Neural cell (in vitro differentiated cells): ENCODE data around the gene TECPR2.

Experiments
- EZH2 ChIP-seq: fragments of 200-600, 300-800 bp; shearing (Covaris generic), sonication (generic); IDR thresholded peaks from 2 replicates; pipeline ENCODE4 v1.6.1; 2014; ENCODE audit warnings: antibody characterized with exemption, low read length, borderline replicate concordance, mild to moderate bottlenecking; ENCODE audit not compliant: insufficient read depth, poor library complexity, severe bottlenecking
- POLR2AphosphoS5 ChIP-seq: IDR thresholded peaks from 2 replicates; pipeline ENCODE4 v1.6.1; 2012
- RAD21 ChIP-seq: fragments of 450-650 bp; conservative IDR thresholded peaks from 2 replicates; pipeline ENCODE4 v1.6.1; 2014; ENCODE audit warnings: antibody characterized with exemption, mild to moderate bottlenecking, moderate library complexity
- TF ChIP-seq, protein P1 (sequence below): fragments of 450-650 bp; IDR thresholded peaks from 2 replicates; pipeline ENCODE4 v1.5.1; 2014; ENCODE audit warnings: antibody characterized with exemption, mild to moderate bottlenecking, moderate library complexity; ENCODE audit not compliant: poor library complexity, severe bottlenecking

DNA sequence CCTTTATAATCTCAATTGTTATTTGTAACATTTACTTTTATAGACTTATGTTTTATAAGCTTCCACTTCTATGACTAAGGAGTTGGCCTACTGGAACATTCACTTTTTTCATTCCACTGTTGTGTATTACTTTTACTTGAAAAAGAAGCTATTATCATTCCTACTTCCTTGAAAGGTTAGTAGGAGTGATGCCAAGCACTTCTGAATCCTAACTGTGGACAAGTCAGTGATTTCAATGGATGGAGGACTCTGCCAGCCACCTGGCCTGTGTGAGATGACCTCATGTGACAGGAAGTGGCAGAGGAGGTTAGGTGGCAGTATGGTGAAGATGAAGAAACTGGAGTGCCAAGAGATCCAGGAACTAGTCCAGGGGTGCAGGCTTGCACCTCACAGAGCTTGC lies 46.0 kb downstream of the TECPR2 start:
- TF ChIP-seq RAD21: no peak
- no peak for TF ChIP-seq POLR2AphosphoS5
- TF ChIP-seq, protein P1, sequence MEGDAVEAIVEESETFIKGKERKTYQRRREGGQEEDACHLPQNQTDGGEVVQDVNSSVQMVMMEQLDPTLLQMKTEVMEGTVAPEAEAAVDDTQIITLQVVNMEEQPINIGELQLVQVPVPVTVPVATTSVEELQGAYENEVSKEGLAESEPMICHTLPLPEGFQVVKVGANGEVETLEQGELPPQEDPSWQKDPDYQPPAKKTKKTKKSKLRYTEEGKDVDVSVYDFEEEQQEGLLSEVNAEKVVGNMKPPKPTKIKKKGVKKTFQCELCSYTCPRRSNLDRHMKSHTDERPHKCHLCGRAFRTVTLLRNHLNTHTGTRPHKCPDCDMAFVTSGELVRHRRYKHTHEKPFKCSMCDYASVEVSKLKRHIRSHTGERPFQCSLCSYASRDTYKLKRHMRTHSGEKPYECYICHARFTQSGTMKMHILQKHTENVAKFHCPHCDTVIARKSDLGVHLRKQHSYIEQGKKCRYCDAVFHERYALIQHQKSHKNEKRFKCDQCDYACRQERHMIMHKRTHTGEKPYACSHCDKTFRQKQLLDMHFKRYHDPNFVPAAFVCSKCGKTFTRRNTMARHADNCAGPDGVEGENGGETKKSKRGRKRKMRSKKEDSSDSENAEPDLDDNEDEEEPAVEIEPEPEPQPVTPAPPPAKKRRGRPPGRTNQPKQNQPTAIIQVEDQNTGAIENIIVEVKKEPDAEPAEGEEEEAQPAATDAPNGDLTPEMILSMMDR: no peak
- TF ChIP-seq EZH2: no peak
